HEK293 (cell line): Measurements from ENCODE around the gene PRTFDC1.

Experiments
- CTCF ChIP-seq: fragments of 450-650 bp; formaldehyde crosslinking; IDR thresholded peaks from 2 replicates; pipeline ENCODE4 v1.5.1; 2016; ENCODE audit warnings: missing biosample characterization, missing genetic modification characterization
- KLF17 ChIP-seq: fragments of 450-650 bp; formaldehyde crosslinking; IDR thresholded peaks from 2 replicates; pipeline ENCODE4 v1.5.1; 2016; ENCODE audit warnings: missing biosample characterization, missing genetic modification characterization
- PRDM1 ChIP-seq: fragments of 450-650 bp; formaldehyde crosslinking; IDR thresholded peaks from 2 replicates; pipeline ENCODE4; 2016; ENCODE audit warnings: missing biosample characterization, missing genetic modification characterization
- REST ChIP-seq: fragments of 450-650 bp; formaldehyde crosslinking; IDR thresholded peaks from 2 replicates; pipeline ENCODE4 v1.5.1; 2016; ENCODE audit warnings: missing biosample characterization, missing genetic modification characterization
- ZFP41 ChIP-seq: fragments of 450-650 bp; formaldehyde crosslinking; IDR thresholded peaks from 2 replicates; pipeline ENCODE4 v1.5.1; 2016; ENCODE audit warnings: missing biosample characterization, missing genetic modification characterization, borderline replicate concordance
- ZNF146 ChIP-seq: fragments of 450-650 bp; formaldehyde crosslinking; IDR thresholded peaks from 2 replicates; pipeline ENCODE4 v1.5.1; 2016; ENCODE audit warnings: missing biosample characterization, missing genetic modification characterization
- ZNF645 ChIP-seq: fragments of 450-650 bp; formaldehyde crosslinking; IDR thresholded peaks from 2 replicates; pipeline ENCODE4; 2016; ENCODE audit warnings: missing biosample characterization, missing genetic modification characterization
- ZNF768 ChIP-seq: fragments of 450-650 bp; formaldehyde crosslinking; IDR thresholded peaks from 2 replicates; pipeline ENCODE4 v1.5.1; 2018; ENCODE audit warnings: missing biosample characterization, mild to moderate bottlenecking, missing genetic modification characterization

GRCh38 chr10:24844742-24845141, 107.7 kb downstream of the PRTFDC1 start:
- no peak for TF ChIP-seq REST (tag by site-specific recombination)
- no peak for TF ChIP-seq CTCF (tag by site-specific recombination)
- no peak for TF ChIP-seq ZNF768 (tag by site-specific recombination)
- TF ChIP-seq ZNF146 (tag by site-specific recombination), result no peak
- no peak for TF ChIP-seq ZNF645 (tag by site-specific recombination)
- TF ChIP-seq ZFP41 (tag by site-specific recombination), result no peak
- no peak for TF ChIP-seq KLF17 (tag by site-specific recombination)
- no peak for TF ChIP-seq PRDM1 (tag by site-specific recombination)
